Measurements from ENCODE around the gene BCL11A. TPM values are rescaled to one million over a fixed set of nuclear protein-coding genes. Genes with fewer than 3 reads are reported as not detected.

BCL11A gene
- total and polyA plus RNA-seq, 5 donors from 2014 or later, result 0.17 to 2.0 (median 0.30) TPM; not detected in 1

DNA sequence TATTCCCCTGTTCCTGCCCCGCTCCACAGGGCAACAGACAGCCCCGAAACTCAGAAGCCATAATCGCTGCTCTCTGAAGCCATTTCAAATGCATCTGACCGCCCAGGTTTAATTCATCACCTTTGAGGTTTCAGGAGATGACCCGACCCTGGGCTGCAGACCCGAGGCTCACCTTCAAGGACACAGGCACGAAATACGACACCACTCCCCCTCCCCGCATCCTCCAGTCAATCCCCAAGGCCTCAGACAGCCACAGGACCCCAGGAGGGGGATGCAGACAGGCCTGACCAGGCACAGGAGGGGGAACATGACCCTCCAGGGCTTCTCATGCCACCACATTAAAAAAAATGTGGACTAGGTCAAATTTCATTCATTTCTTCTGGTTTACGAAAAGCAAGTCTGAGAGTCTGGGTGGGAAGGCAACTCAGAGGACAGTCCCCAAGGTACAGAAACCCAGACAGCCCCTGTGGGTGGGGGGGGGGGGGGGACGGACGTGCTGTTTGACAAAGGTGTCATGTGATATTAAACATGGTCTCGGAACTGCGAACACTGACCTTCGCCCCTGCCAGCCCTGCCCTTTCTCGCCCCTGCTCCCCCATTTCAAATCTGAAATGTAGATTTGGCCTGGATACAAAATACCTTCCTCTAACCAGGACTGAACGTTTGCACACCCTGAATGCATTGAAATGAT is 142.9 kb downstream of the BCL11A start:
- Mint-ChIP-seq H3K4me3 (no peak overlapping the region), H3K27ac (no peak overlapping the region), H3K4me1 (no peaks in the 10 kb centered on the region)

DNA sequence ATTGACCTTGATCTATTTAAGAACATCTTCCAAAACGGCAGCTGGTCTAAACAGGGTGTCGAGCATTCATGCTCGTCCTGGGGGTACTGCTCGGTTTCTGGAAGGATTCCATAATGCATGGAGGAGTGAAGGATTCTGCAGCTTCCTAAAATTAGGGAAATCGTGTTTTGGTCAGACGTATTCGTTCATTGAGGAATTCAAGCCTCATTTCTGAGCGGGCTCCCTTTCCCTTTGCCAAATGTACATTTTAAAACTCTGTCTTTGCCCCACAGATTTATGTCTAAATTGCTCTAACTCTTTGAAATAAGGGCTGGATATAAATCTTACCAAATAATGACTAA is 144.0 kb downstream of the BCL11A start:
- H3K36me3 ChIP-seq (ENCODE audit: control insufficient read depth, insufficient read depth, low read length), result no peaks in the 10 kb centered on the region
- H3K27ac Mint-ChIP-seq, result no peak overlapping the region
- H3K9me3 Mint-ChIP-seq, result peaks cover 0 to 2% (median 0%) of the 10 kb centered on the region in 7 donors
- no peaks in the 10 kb centered on the region for H3K9me3 ChIP-seq (ENCODE audit: control insufficient read depth in 2 of 2, low read length in 2 of 2)
- H3K36me3 Mint-ChIP-seq, result no peaks in the 10 kb centered on the region
- H3K4me1 Mint-ChIP-seq, result no peaks in the 10 kb centered on the region
- H3K4me1 ChIP-seq (ENCODE audit: control insufficient read depth, insufficient read depth, low read length, poor library complexity, severe bottlenecking), result no peaks in the 10 kb centered on the region
- H3K27me3 ChIP-seq (ENCODE audit: control insufficient read depth, insufficient read depth, low read length), result no peaks in the 10 kb centered on the region
- DNase-seq, result no peak
- H3K27me3 Mint-ChIP-seq, result peaks cover 4% of the 10 kb centered on the region
- no peak for ATAC-seq (ENCODE audit: low read depth in 2 of 2)
- no peak overlapping the region for H3K4me3 ChIP-seq (ENCODE audit: low read depth, low read length)
- no peak overlapping the region for H3K4me3 Mint-ChIP-seq
- H3K27ac ChIP-seq (ENCODE audit: insufficient read depth, low read length, poor library complexity, severe bottlenecking), result no peak overlapping the region

More for the DNA sequence above, 142.9 kb downstream of the BCL11A start:
- Histone ChIP-seq H3K4me3 (ENCODE audit: low read depth, low read length) (no peak overlapping the region), H3K36me3 (ENCODE audit: control insufficient read depth, insufficient read depth, low read length) (no peaks in the 10 kb centered on the region), H3K9me3 (ENCODE audit: control insufficient read depth in 2 of 2, low read length in 2 of 2) (no peaks in the 10 kb centered on the region), H3K4me1 (ENCODE audit: control insufficient read depth, insufficient read depth, low read length, poor library complexity, severe bottlenecking) (no peaks in the 10 kb centered on the region), H3K27ac (ENCODE audit: insufficient read depth, low read length, poor library complexity, severe bottlenecking) (no peak overlapping the region), H3K27me3 (ENCODE audit: control insufficient read depth, insufficient read depth, low read length) (no peaks in the 10 kb centered on the region)
- Mint-ChIP-seq H3K27me3 (peaks cover 4% of the 10 kb centered on the region), H3K9me3 (peaks cover 0 to 2% (median 0%) of the 10 kb centered on the region in 7 donors), H3K36me3 (no peaks in the 10 kb centered on the region)
- no peak for DNase-seq
- ATAC-seq (ENCODE audit: low read depth in 2 of 2), result no peak

DNA sequence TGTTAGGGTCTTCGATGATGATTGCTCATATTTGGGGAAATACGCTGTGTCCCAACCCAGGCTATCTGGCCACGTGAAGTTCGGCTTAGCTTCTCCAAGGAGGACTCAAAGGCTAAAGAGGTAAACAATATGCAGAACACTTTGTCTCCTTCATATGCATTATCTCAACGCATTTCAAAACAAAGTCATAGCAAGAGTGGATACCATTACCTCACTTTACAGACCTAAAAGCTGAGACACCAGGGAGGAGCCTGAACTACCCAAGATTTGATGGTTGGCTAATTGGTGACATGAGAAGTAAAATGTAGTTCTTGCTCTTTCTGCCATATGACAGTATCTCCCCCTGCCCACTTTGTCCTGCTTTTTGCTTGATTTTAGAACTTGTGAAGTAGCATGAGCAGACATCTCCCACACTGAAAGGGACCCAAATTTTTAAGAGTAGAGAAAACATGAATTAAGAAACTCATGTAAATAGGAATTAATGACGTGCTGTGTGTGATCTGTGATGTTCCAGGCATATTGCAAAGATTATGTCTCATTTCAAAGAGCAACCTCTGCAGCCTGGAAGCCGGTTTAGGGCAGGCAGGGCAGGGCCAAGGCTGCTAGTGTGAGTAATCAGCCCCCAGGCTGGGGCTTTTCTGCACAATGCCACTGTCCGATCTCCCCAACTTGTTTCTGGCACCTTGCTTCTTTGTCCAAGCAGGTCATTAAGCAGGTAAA is 144.5 kb downstream of the BCL11A start:
- H3K4me3 ChIP-seq (ENCODE audit: low read depth, low read length), result no peak overlapping the region
- H3K27me3 ChIP-seq (ENCODE audit: control insufficient read depth, insufficient read depth, low read length), result no peaks in the 10 kb centered on the region
- H3K9me3 Mint-ChIP-seq, result no peaks in the 10 kb centered on the region
- H3K9me3 ChIP-seq (ENCODE audit: control insufficient read depth in 2 of 2, low read length in 2 of 2), result no peaks in the 10 kb centered on the region
- H3K36me3 Mint-ChIP-seq, result no peaks in the 10 kb centered on the region
- no peak overlapping the region for H3K4me3 Mint-ChIP-seq
- H3K36me3 ChIP-seq (ENCODE audit: control insufficient read depth, insufficient read depth, low read length), result no peaks in the 10 kb centered on the region
- ATAC-seq (ENCODE audit: low read depth in 2 of 2) (no peak), DNase-seq (no peak)
- no peaks in the 10 kb centered on the region for H3K4me1 Mint-ChIP-seq
- no peaks in the 10 kb centered on the region for H3K4me1 ChIP-seq (ENCODE audit: control insufficient read depth, insufficient read depth, low read length, poor library complexity, severe bottlenecking)
- H3K27ac Mint-ChIP-seq, result no peak overlapping the region
- H3K27me3 Mint-ChIP-seq, result peaks cover 4% of the 10 kb centered on the region
- no peak overlapping the region for H3K27ac ChIP-seq (ENCODE audit: insufficient read depth, low read length, poor library complexity, severe bottlenecking)

DNA sequence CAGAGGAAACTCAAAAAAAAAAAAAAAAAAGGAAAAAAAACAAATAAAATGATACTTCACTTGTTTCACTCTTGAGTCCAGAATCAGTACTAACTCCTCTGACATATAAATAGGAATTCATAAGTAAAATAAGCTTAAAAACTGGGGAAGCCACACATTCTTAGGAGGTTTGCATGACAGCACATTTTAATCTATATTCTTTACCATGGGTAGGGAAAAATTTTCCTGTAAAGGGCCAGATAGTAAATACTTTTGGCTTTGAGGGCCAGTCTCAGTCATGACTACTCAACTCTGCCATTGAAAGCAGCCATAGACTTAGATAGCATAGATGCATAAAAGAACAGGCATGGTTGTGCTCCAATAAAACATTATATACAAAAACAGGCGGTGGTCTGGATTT is 145.2 kb downstream of the BCL11A start:
- no peak overlapping the region for H3K4me3 ChIP-seq (ENCODE audit: low read depth, low read length)
- Mint-ChIP-seq H3K4me3 (no peak overlapping the region), H3K27me3 (peaks cover 5% of the 10 kb centered on the region), H3K4me1 (no peaks in the 10 kb centered on the region), H3K27ac (no peak overlapping the region), H3K9me3 (peaks cover 0 to under 1% (median 0%) of the 10 kb centered on the region in 7 donors), H3K36me3 (no peaks in the 10 kb centered on the region)
- H3K9me3 ChIP-seq (ENCODE audit: control insufficient read depth in 2 of 2, low read length in 2 of 2), result no peaks in the 10 kb centered on the region
- H3K27ac ChIP-seq (ENCODE audit: insufficient read depth, low read length, poor library complexity, severe bottlenecking), result no peak overlapping the region
- H3K36me3 ChIP-seq (ENCODE audit: control insufficient read depth, insufficient read depth, low read length), result no peaks in the 10 kb centered on the region
- DNase-seq, result no peak
- no peak for ATAC-seq (ENCODE audit: low read depth in 2 of 2)
- H3K27me3 ChIP-seq (ENCODE audit: control insufficient read depth, insufficient read depth, low read length), result no peaks in the 10 kb centered on the region
- H3K4me1 ChIP-seq (ENCODE audit: control insufficient read depth, insufficient read depth, low read length, poor library complexity, severe bottlenecking), result no peaks in the 10 kb centered on the region

DNA sequence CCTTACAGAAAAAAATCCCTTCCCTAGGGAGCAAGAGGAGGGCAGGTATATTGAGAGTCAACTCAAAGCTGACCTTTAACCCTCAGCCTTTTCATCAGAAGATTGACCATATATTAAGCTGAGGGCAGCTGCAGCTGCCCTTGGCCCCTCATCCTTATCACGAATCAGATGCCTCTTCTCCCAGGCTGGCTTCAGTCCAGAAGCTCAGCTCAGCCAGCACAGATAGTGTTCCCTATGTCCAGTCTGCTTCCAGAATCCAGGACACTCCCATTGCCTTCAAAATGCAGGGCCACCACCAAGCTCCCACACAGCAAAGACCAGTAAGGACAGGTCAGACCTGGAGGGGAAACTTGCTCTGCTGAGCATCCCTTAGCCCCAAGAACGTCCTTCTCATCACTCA is 146.1 kb downstream of the BCL11A start:
- no peaks in the 10 kb centered on the region for H3K4me1 ChIP-seq (ENCODE audit: control insufficient read depth, insufficient read depth, low read length, poor library complexity, severe bottlenecking)
- DNase-seq, result no peak

DNA sequence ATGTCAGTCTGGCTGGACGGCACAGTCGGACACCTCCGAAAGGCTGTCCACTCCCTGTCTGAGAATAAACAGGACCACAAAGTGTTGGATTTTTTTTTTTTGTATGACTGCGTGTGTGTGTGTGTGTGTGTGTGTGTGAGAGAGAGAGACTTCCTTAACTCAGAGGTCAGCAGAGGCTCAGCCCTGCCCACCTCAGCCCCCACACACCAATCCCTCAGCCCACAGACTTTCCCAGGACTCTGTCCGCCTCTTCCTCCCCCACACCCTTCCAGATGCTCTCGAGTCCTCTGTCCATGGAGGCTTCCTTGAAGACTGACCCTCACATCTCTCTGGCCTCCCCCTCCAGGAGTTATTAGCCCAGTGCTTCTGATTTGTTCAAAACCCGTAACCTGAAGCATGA is 147.3 kb downstream of the BCL11A start:
- no peak overlapping the region for H3K27ac Mint-ChIP-seq
- no peaks in the 10 kb centered on the region for H3K36me3 Mint-ChIP-seq
- ATAC-seq (ENCODE audit: low read depth in 2 of 2) (no peak), DNase-seq (no peak)
- Histone ChIP-seq H3K36me3 (ENCODE audit: control insufficient read depth, insufficient read depth, low read length) (no peaks in the 10 kb centered on the region), H3K27me3 (ENCODE audit: control insufficient read depth, insufficient read depth, low read length) (no peaks in the 10 kb centered on the region), H3K9me3 (ENCODE audit: control insufficient read depth in 2 of 2, low read length in 2 of 2) (no peaks in the 10 kb centered on the region), H3K27ac (ENCODE audit: insufficient read depth, low read length, poor library complexity, severe bottlenecking) (no peak overlapping the region), H3K4me1 (ENCODE audit: control insufficient read depth, insufficient read depth, low read length, poor library complexity, severe bottlenecking) (no peaks in the 10 kb centered on the region), H3K4me3 (ENCODE audit: low read depth, low read length) (no peak overlapping the region)
- H3K9me3 Mint-ChIP-seq, result peaks cover 0 to 3% (median 0%) of the 10 kb centered on the region in 7 donors
- H3K4me1 Mint-ChIP-seq, result no peaks in the 10 kb centered on the region
- H3K27me3 Mint-ChIP-seq, result peaks cover 5% of the 10 kb centered on the region
- H3K4me3 Mint-ChIP-seq, result no peak overlapping the region

More for the DNA sequence above, 146.1 kb downstream of the BCL11A start:
- H3K27me3 ChIP-seq (ENCODE audit: control insufficient read depth, insufficient read depth, low read length), result no peaks in the 10 kb centered on the region
- no peak overlapping the region for H3K4me3 Mint-ChIP-seq
- peaks cover 0 to 3% (median 0%) of the 10 kb centered on the region in 7 donors for H3K9me3 Mint-ChIP-seq
- no peaks in the 10 kb centered on the region for H3K4me1 Mint-ChIP-seq
- H3K9me3 ChIP-seq (ENCODE audit: control insufficient read depth in 2 of 2, low read length in 2 of 2), result no peaks in the 10 kb centered on the region
- no peaks in the 10 kb centered on the region for H3K36me3 Mint-ChIP-seq
- ATAC-seq (ENCODE audit: low read depth in 2 of 2), result no peak
- no peaks in the 10 kb centered on the region for H3K36me3 ChIP-seq (ENCODE audit: control insufficient read depth, insufficient read depth, low read length)
- H3K27me3 Mint-ChIP-seq, result peaks cover 5% of the 10 kb centered on the region
- no peak overlapping the region for H3K27ac ChIP-seq (ENCODE audit: insufficient read depth, low read length, poor library complexity, severe bottlenecking)
- no peak overlapping the region for H3K4me3 ChIP-seq (ENCODE audit: low read depth, low read length)
- H3K27ac Mint-ChIP-seq, result no peak overlapping the region

DNA sequence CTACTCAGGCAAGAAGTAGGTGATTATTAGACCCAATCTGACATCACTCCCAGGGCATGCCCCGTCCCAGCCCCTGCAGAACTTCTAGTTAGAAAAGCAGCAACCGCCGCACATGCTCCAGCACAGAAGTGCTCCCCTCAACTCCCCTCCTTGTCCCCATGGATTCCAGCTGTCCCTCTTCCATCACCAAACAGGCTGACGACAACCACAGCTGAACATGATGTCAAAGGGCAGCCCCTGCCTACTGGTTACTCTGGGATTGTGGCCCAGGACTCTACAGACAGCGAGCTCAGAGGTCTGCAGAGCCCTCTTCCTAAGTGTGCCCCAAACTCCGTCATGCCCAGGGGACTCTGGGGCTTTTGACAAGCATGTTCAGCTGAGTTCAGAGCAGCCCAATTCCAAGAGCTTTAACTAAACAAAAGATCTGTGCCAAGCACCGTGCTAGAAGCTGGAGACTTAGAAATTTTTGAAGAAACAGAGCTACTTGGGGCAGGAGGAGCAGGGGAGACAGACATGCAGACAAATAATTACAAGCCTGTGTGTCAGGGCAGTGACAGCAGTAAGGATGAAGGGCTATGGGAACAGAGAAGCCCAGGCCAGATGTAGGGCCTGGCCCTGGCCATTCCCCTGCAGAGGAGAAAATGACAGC is 148.1 kb downstream of the BCL11A start:
- H3K9me3 Mint-ChIP-seq, result peaks cover 0 to 3% (median 0%) of the 10 kb centered on the region in 7 donors
- Histone ChIP-seq H3K4me1 (ENCODE audit: control insufficient read depth, insufficient read depth, low read length, poor library complexity, severe bottlenecking) (no peaks in the 10 kb centered on the region), H3K4me3 (ENCODE audit: low read depth, low read length) (no peak overlapping the region), H3K36me3 (ENCODE audit: control insufficient read depth, insufficient read depth, low read length) (no peaks in the 10 kb centered on the region), H3K27ac (ENCODE audit: insufficient read depth, low read length, poor library complexity, severe bottlenecking) (no peak overlapping the region), H3K27me3 (ENCODE audit: control insufficient read depth, insufficient read depth, low read length) (no peaks in the 10 kb centered on the region), H3K9me3 (ENCODE audit: control insufficient read depth in 2 of 2, low read length in 2 of 2) (no peaks in the 10 kb centered on the region)
- no peaks in the 10 kb centered on the region for H3K4me1 Mint-ChIP-seq
- DNase-seq (no peak), ATAC-seq (ENCODE audit: low read depth in 2 of 2) (no peak)
- no peak overlapping the region for H3K27ac Mint-ChIP-seq
- no peak overlapping the region for H3K4me3 Mint-ChIP-seq
- H3K36me3 Mint-ChIP-seq, result no peaks in the 10 kb centered on the region
- peaks cover 5% of the 10 kb centered on the region for H3K27me3 Mint-ChIP-seq

All from CD4-positive, CD25-positive, alpha-beta regulatory T cell (primary cell).